HG03103 (cell line): ENCODE measurements around the gene GTF3C5.
"Not testable (repeated sequence)": the region's sequence is repeated elsewhere in the genome, so short reads cannot be mapped to it uniquely, and the experiment has no call there.

Experiments
- ATAC-seq: cut with Tn5 transposase; IDR thresholded peaks from one replicate; pipeline ENCODE4 v1.9.1; 2021; ENCODE audit warnings: low read depth; ENCODE audit not compliant: unreplicated experiment

GTF3C5 gene

GRCh38 chr9:132995121-132995420, 35.7 kb upstream of the GTF3C5 start:
- ATAC-seq: no peak

GRCh38 chr9:132995879-132996278, 34.9 kb upstream of the GTF3C5 start:
- no peak for ATAC-seq

GRCh38 chr9:132996526-132996925, 34.3 kb upstream of the GTF3C5 start:
- ATAC-seq: no peak

GRCh38 chr9:132997591-132997990, 33.2 kb upstream of the GTF3C5 start:
- no peak for ATAC-seq

GRCh38 chr9:132998221-132998620, 32.6 kb upstream of the GTF3C5 start:
- ATAC-seq: not testable (repeated sequence)

GRCh38 chr9:132998831-132999635, 31.8 kb upstream of the GTF3C5 start:
- ATAC-seq: no peak

- no peak for ATAC-seq
These were observed 28.4 kb upstream of the GTF3C5 start for GRCh38 chr9:133002147-133003070.

- ATAC-seq: no peak
These were observed 27.7 kb upstream of the GTF3C5 start for GRCh38 chr9:133003071-133003461.

GRCh38 chr9:133003671-133004090, 27.1 kb upstream of the GTF3C5 start:
- no peak for ATAC-seq

GRCh38 chr9:133004091-133004998, 26.5 kb upstream of the GTF3C5 start:
- ATAC-seq: no peak

- no peak for ATAC-seq
These were observed 25.6 kb upstream of the GTF3C5 start for GRCh38 chr9:133004999-133005760.

- no peak for ATAC-seq
These were observed 24.8 kb upstream of the GTF3C5 start for GRCh38 chr9:133005957-133006356.

GRCh38 chr9:133006731-133007352, 24.0 kb upstream of the GTF3C5 start:
- ATAC-seq: no peak

GRCh38 chr9:133008406-133008805, 22.4 kb upstream of the GTF3C5 start:
- no peak for ATAC-seq

GRCh38 chr9:133008824-133009223, 22.0 kb upstream of the GTF3C5 start:
- no peak for ATAC-seq

GRCh38 chr9:133009906-133010582, 20.8 kb upstream of the GTF3C5 start:
- no peak for ATAC-seq

- no peak for ATAC-seq
These were observed 16.1 kb upstream of the GTF3C5 start for GRCh38 chr9:133014696-133015095.

GRCh38 chr9:133023117-133023890, 7.5 kb upstream of the GTF3C5 start:
- ATAC-seq: no peak
